Measurements from ENCODE around the gene SLC25A21.
"Not testable (repeated sequence)": the region's sequence is repeated elsewhere in the genome, so short reads cannot be mapped to it uniquely, and the experiment has no call there.

The SLC25A21 gene

DNA sequence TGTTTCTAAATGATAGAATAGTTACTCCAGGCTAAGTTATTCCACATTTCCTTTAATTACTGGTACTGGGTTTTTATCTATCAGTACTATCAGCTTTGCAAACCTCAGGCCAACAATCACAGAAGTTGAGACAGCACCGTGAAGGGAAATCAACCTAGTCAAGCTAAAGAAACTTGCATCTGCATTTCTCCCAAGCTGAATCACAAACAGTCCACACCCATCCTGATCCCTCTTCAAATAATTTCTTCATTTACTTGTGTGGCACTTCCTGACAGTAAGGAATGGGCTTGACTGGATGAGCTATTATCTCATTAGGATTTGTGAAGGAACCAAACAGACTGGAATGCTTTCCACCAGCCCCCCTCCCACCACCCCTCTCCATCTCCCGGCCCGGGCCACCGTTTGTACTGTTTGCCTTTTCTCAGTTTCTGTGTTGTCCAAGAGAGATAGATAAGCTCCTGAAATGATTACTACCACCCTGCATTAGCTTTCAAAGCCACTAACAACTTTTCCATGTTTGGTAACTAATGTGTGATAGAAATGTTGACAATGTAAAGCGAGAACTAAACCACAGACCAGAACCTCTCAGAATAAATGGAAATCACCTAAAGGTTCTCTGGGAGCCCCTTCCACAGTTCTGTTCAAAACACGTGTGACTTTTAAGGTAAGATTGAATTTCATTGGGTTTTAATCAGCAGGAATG lies 236.3 kb downstream of the SLC25A21 start:
- no peak for DNase-seq

DNA sequence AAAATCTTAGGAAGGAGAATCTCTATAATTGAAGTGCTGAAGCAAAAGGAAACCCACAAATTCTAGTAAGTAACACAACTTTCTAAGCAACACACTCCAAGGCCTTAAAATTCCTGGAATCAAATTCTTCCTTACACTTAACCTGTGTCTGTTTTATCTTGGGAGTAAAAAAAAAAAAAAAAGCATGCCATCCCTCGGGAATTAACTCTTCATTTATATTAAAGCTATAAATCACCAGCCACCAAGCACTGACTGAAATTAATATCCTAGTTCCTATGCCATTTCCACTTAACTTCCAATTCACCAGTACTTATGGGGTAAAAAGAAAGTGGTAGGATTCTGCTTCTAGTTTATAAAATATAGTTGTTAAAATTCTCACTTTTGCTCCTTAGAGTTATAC lies 238.1 kb downstream of the SLC25A21 start:
- DNase-seq: no peak

DNA sequence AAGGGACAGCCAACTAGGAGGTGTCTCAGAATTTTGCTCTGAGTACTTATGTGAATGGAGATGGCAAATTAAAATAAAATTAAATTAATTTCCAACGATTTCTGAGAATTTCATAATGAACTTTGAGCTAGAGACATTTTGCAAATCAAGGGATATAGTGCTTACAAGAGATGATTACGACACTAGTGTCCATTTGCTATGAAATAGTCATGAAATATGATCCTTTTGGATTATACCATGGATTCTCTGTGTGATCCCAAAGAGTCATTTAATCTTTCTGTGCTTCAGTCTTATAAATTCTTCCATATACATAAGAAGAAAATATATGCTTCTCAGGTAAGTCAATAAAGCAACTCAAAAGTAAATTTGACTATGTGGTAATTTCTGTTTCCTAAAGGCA lies 240.6 kb downstream of the SLC25A21 start:
- DNase-seq: no peak

DNA sequence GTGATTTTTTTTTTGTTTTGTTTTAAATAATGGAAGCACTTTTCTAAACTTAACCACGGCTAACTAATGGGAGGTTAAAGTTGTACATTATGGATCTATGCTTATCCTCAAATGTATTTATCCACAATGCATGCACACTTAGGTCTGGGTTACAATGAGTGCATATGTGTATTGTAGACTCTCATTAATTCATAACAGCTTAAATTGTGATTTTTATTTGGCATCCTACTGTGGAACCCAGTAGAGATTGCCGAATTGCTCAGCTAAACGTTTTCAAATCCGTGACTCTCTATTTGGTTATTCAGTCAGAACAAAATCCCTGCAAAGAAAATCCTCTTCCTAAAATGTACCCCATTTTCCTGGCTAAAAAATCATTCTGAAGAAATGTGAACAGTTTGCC lies 244.0 kb downstream of the SLC25A21 start:
- no peak for DNase-seq

DNA sequence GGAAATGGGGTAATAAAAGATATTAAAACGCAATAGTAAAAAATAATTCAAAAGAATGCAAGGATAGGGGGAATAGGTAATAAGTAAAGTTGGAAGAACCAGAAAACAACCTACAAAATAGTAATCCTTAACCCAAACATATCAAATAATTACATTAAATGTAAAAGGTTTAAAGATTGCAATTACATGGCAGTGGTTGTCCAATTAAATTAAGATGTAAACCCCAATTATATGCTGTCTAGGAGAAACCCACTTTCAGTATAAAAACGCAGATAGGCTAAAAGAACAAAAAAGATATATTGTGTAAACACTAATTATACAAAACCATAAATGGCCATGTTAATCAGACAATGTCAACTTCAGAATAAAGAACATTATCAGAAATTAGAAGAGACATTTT lies 247.3 kb downstream of the SLC25A21 start:
- no peak for DNase-seq

DNA sequence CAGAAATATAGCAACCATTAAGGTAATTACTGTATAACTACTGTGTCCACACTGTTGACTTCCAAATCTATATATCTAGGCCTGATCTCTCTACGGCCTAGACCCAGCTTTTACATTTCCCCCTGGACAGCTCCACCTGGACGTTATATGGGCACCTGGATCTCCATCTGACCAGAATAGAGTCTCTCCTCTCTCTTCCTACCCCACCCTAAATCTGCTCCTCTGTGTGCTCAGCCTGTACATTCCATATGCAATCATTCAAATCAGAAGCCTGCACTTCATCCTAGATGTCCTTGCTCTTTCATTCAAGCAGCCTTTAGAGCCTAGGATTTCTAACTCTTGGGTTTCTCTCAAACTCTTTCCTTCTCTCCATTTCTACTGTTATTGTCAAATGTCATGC lies 255.7 kb downstream of the SLC25A21 start:
- no peak for DNase-seq

DNA sequence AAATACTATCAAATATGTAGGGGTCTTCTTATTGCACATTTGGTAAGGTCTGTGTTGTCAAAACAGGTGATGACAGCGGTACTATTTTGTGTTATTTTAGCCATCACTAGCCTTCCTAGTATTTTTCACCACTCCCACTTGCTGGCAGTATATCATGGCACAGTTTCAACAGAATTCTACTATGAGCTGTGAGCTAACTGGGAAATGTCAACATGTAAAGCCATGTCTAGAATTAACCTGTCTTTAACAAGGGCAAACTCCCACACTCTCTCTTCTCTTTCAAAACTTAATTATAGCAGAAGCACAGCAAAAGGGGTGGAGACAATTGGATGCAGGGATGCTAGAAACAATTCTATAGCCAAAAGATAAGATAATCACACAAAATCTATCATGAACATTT lies 257.3 kb downstream of the SLC25A21 start:
- DNase-seq: peak; percentile 57

DNA sequence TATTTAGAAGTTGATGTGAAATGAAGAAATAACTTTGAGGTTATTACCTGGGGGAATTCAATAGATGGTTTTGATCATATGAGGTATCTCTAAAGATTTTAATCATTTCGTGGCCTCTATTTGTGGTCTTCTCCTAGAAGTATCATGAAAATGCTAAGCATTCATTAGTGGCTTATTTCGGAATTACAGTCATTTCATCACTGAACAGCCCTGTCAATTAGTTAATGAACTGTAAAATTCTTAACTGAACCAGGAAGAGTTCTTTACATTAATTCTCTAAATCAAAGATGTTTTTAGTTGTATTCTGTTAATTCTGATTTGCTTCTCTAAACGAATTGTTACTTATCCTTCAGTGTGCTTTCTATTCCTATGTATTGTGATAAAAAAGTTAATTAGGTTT lies 261.8 kb downstream of the SLC25A21 start:
- no peak for DNase-seq

DNA sequence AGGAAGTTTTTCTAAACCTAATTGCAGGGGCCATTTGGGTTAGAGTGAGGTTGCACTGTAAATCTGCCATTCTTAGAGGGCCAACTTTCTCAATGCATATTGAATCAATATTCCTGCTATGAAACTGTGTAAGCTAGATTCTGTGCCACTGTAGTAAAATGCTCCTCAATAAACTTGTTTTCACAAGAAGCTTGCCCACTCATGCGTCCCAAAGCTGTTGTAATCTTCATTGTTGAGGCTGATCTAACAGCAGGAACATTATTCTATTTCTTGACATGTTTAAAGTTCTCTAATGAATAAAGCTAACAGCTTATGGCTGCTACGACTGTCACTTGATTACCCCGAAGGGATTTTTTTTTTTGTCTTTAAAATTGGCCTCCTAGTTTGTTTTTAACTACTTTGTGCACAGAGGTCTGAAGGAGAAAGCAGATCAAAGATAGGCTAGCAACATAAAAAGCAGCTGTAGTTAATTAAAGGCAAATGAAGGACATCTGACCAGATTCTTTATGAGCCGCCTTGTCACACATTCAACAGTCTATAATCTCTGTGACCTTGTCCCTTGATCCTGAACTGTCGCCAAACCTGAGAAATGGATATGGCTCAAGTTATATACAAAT lies 267.0 kb downstream of the SLC25A21 start:
- no peak for DNase-seq

DNA sequence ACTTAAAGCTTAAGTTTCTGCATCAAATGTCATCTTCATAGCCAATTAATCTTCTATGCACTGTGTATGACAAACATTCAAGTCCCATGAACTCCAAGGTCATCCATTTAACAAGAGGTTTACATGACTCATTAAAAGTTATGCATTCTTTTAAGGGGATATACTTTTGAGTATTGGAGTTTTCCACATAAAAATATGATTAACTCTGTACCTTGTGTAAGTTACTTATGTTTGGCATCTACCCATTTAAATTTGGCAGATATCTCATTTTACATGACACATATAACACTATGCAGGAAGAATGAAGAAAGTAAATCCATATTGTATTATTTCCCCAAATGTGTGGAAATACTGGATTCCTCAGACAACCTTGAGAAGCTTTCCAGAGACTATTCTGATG lies 270.5 kb downstream of the SLC25A21 start:
- DNase-seq: no peak

DNA sequence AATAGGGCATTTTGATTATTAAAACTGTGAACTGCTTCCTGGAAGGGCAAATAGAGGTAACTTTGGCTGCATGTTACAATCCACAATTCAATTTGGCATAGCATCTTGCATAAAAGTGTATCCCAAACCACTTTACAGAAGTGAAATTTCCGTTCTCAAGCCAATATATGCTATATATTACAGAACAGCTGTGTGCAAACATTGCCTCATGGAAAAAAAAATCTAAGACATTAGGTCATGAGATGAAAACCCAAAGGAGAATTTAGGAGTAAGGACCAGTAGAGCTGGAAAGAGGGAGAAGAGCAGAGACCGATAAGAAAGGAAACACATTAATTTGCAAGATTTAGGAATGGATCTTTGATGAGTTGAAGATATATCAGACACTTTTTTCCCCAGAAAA lies 271.6 kb downstream of the SLC25A21 start:
- no peak for DNase-seq

DNA sequence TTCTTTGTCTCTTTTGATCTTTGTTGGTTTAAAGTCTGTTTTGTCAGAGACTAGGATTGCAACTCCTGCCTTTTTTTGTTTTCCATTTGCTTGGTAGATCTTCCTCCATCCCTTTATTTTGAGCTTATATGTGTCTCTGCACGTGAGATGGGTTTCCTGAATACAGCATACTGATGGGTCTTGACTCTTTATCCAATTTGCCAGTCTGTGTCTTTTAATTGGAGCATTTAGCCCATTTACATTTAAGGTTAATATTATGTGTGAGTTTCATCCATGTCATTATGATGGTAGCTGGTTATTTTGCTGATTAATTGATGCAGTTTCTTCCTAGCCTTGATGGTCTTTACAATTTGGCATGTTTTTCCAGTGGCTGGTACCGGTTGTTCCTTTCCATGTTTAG lies 276.1 kb downstream of the SLC25A21 start:
- DNase-seq: not testable (repeated sequence)

DNA sequence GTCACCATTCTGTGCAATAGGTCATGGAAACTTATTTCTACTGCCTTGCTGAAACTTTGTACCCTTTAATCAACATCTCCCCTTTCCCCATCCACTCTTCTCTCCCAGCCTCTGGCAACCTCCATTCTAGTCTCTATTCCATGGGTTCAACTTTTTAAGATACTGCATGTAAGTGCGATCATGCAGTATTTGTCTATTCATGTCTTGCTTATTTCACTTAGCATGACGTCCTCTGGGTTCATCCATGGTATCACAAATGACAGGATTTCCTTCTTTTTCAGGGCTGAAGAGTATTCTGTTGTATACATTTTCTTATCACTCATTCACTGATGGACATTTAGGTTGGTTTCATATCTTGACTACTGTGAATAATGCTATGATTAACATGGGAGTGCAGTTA lies 288.4 kb downstream of the SLC25A21 start:
- no peak for DNase-seq

DNA sequence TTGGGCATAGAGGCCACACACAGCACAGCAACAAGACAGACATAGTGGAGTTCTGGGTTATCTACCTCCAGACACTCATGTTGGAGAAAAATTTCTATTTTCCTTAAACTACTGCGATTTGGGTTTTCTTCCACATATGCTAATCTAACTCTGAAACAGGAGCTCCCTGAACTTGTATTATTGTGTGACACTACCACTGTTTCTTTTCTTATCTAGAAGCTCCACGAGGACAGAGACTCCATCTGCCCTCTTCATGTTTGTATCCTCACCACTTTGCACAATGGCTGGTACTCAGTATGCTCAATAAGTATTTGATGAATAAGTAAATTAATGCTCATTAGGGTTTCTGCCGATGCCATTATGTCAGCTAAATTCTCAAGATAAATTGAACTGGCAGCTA lies 292.1 kb downstream of the SLC25A21 start:
- DNase-seq: no peak

DNA sequence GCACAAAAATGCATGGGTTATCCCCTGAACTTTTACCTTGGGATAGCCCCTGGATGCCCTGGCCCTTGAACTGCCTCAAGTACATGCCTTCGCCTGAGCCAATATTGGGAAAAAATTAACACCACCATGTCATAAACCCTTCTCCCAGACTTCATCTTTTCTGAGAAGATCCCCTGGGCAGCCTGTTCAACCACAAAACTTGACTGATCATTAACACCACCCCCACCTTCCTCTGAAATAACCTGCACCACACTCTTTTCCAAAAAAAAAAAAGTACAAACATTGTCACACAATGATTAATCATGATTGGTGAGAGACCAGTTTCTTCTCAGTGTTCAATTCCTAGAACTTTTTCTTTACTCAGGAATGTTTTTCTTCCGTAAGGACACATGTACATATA lies 292.8 kb downstream of the SLC25A21 start:
- DNase-seq: no peak

DNA sequence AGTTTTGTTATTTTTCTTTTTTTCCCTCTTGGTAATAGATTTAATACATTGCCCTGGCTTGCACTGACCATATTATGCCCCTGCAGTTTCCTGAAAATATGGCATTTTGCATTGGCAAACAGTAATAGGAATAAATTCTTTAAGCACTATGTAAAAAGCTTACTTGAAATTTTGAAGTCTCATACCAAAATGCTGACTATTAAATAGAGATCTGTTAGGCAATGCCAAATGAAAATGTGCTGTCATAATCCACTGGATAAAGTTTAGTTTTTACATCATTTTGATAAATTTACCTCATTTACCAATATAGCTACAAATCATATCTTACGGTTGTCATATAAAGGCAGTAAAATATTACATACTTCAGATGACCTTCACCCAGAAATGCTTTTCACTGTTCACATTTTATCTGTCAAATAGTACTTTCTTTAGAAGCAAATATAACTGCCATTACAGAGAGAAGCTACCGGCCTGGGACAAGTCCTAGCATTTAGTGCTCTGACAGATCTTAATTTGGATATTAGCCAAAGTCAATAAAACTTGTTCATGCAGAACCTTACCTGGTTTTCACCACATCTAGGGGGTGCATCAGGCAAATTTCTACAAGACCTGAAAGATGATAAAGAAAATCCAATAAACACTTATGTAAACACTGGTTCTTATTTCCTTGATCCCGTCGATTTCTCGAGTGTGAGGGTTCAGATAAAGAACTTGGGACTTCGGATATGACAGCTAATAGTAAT lies 297.8 kb downstream of the SLC25A21 start:
- DNase-seq: peak; percentile 22

DNA sequence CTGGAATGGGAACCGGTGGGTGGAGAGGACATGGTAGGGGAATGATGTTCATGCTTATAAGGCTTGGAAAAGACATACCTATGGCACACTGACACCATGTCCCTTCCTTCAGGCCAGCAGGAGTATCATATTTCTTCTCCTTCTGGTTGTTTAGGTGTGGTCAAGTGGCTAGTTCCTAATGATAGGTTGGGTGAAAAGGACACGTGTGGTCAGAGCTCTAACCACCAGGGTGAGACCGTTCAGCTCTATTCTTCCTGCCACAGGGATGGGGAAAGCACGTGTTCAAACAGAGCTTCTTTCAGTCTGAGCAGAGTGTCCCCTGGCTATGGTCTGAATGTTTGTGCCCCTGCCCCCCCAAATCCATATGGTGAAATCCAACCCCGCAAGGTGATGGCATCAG lies 301.6 kb downstream of the SLC25A21 start:
- no peak for DNase-seq

DNA sequence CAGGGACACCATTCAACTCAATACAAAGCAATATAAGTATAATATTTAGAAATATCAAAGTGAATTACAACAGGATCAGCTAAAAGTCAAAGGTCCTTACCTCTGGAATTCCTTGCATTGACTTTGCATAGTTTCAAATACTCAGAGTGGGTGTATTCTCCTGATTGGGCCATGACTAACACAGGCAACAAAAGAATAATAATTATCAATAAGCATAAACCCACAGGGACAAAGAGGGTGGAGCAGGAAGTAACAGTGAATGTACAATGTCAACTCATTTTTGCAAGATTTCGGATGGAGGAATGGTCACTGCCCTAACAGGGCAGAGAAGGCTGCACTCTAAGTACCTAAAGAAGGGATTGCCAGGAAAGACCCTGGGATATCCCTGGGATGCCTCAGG lies 303.3 kb downstream of the SLC25A21 start:
- no peak for DNase-seq

DNA sequence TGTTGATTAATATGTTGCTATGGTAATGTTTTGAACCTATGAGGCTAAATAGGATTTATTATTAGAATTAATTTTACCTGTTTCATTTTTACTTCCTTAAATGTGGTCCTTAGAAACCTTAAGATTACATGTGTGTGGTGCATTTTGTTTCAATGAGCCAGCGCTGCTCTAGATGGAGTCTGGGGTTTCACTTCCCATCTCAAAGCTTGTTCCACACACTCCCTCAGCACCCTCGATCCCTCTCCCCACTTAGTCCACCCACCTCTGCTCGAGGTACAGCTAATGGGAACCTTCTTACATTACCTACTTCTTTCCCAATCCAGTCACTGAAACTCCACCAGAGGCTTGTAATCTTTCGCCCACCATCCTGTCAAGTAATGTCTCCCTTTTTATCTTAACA lies 305.5 kb downstream of the SLC25A21 start:
- DNase-seq: no peak

DNA sequence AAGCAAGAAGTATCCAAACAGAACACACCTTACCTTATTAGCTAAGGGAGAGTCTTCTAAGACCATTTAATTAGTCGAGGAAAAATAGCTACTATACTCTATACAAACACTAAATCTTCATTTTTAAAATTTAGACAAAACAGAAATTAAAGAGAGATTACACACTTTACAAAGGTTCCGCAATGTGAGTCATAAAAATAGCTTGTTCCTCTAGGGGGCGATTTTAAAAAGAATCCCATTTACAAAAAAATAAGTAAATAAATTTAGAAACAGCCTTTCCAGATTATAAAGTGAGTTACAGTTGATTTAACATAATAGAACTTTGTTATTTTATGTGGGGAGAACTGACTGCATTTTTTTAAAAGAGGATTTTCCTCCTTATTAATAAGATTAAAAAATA lies 309.1 kb downstream of the SLC25A21 start:
- DNase-seq: no peak

DNA sequence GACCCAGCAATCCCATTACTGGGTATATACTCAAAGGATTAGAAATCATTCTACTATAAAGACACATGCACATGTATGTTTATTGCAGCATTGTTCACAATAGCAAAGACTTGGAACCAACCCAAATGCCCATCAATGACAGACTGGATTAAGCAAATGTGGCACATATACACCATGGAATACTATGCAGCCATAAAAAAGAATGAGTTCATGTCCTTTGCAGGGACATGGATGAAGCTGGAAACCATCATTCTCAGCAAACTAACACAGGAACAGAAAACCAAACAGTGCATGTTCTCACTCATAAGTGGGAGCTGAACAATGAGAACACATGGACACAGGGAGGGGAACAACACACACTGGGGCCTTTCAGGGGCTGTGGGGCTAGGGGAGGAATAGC lies 310.2 kb downstream of the SLC25A21 start:
- DNase-seq: not testable (repeated sequence)

DNA sequence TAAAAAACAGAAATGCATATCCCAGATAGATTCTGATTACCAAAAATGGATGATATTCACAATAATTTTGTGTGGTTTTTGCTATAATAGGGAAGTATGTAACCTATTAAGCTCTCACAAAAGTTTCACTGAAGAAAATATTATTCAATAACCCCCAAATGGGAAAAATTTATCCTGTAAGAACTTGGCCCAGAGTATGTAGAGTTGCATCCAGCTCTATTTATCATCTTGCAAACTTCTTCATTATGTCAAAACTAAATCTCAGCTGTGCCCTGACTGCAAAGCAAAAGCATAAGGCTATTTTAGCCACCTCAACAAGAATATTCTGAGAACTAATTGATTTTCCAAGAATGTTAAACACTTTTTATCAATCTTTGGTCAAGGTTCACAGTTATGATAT lies 311.6 kb downstream of the SLC25A21 start:
- DNase-seq: no peak

DNA sequence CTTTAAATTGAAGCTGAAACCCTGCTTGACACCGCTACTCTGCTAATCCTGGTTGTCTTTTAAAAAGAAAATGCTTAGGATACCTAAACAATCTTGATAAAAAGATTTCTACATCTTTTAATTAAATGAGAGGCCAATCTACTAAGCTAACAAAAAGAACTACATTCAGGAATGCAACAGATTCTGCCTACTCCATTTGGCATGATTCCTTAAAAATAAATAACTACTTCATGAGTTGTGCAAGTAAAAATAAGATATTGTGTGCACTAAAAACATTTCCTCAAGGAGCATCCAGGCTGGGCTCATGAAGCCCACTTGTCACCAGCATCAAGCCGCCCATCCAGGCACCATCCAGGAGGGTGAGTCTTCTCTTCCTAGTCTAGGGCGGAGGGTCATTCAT lies 313.3 kb downstream of the SLC25A21 start:
- DNase-seq: no peak

DNA sequence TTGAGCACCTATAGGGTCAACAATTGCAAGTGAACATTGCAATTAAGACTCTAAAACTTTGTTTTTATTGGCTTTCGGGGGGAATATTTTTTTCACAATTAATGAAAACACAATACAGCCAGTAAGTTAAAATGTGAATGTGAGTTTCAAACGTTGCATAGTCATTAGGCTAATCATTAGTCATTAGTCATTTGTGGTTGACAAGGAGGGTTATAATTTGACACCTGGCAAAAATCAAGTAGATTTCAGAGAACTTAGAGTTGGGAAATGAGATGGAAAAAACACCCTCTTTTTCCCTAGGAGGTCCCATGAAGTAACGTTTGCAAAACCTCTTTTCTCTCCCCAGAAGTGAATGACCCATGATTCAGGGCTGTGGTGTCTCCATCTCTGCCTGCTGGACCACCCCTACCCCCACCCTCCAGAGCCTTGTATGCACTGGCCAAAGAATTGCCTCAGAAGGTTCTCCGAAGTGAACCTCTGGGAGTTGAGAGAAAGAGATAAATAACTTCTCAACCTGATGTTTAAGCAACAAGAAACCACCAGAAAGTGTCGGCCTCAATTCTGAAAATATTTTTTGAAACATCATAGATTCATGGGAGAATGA lies 314.5 kb downstream of the SLC25A21 start:
- no peak for DNase-seq
